ENCODE results near the gene MAP2K1.

Gene MAP2K1

DNA sequence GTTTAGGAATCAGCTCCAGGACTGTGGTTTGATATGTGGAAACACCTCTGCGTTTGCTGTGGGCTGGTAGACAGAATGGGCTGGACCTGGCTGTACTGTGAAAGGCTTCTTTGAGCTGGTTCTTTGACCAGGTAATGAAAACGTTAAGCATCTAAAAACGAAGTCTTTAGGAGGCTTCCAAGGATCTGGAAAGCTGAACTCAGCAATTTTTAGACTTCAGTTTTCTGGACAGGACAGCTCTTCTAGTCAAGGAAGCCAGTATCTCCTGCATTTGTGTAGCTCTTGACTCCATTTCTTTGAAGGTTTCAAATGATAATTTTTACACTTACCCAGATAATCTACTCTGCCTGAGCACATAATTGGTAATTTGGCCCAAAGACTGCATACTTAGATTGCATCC lies 25.5 kb downstream of the MAP2K1 start (continued):
- TF ChIP-seq GLIS2 (tag by site-specific recombination; IDR thresholded peaks at IDR 0.05), result no peak
- no peak for TF ChIP-seq ZFP69B (tag by site-specific recombination; IDR thresholded peaks at IDR 0.05)
- TF ChIP-seq, protein P1, sequence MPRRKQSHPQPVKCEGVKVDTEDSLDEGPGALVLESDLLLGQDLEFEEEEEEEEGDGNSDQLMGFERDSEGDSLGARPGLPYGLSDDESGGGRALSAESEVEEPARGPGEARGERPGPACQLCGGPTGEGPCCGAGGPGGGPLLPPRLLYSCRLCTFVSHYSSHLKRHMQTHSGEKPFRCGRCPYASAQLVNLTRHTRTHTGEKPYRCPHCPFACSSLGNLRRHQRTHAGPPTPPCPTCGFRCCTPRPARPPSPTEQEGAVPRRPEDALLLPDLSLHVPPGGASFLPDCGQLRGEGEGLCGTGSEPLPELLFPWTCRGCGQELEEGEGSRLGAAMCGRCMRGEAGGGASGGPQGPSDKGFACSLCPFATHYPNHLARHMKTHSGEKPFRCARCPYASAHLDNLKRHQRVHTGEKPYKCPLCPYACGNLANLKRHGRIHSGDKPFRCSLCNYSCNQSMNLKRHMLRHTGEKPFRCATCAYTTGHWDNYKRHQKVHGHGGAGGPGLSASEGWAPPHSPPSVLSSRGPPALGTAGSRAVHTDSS (tag by site-specific recombination; IDR thresholded peaks at IDR 0.05), result no peak
- TF ChIP-seq KLF7 (tag by site-specific recombination; IDR thresholded peaks at IDR 0.05; ENCODE audit: borderline replicate concordance), result no peak
- TF ChIP-seq ZNF239 (tag by site-specific recombination; IDR thresholded peaks at IDR 0.05), result no peak

DNA sequence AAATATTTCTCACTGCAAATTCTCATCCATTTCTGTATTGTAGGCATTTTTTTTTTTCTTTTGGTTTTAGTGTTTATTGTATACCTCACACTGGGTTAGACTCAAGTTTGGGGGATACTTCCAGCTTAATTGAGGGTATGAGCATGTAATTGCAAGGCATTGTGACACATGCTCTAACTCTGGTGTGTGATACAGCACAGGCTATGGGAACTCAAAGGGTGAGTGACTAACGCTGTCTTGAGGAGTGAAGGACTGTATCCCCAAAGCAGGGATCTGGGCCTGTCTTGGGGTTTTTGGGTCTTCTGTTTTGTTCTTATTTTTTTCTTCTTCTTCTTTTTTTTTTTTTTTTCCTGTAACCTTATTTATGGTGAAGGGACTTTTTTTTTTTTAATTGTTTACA lies 26.9 kb downstream of the MAP2K1 start:
- Histone ChIP-seq H3K36me3 (ENCODE audit: control insufficient read depth in 2 of 2, insufficient read depth in 1 of 2, low read length in 2 of 2) (no peaks in the 10 kb centered on the region), H3K9me3 (ENCODE audit: control insufficient read depth, insufficient read depth, low read depth, low read length) (peaks cover 4% of the 10 kb centered on the region; the same call in 1 of the 2 replicates), H3K27ac (ENCODE audit: extremely low read depth, low read depth, low read length) (no peak overlapping the region), H3K4me3 (ENCODE audit: low read depth, low read length) (no peak overlapping the region), H3K4me1 (ENCODE audit: control insufficient read depth, insufficient read depth, low read length) (peaks cover 18% of the 10 kb centered on the region)
- ChIA-PET CTCF (interaction anchor here (0.6 to 1.7 kb wide), 2 partner anchors 9 to 19 kb away, joined by 3 to 8 read pairs; no protein-coding TSS in a partner anchor), POLR2A (no interaction called here)
- TF ChIP-seq ZNF558 (tag by site-specific recombination; IDR thresholded peaks at IDR 0.05) (peak; percentile 76), ZBTB8A (tag by site-specific recombination; IDR thresholded peaks at IDR 0.05) (no peak)

DNA sequence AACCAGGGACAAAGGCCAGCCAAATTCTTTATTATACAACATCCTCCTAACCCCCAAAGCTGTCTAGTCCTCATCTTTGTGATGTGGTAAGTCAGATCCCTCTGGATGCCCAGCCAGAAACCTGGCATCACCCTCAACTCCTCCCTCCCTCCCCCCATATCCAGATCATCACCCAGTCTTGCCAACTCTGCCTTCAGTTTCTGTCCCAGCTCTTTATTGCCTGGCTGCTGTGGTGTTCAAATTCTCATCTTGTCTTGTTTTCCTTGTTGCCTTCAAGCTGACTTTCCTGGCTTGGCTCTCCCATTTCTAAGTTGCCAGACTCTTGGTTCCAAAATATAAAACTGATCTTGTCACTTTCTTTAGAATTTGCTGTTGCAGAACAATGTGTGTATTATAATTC lies 28.6 kb downstream of the MAP2K1 start:
- ChIA-PET POLR2A (no interaction called here), CTCF (interaction anchor here (0.6 to 0.8 kb wide), 2 partner anchors 11 to 44 kb away, joined by 4 to 5 read pairs; no protein-coding TSS in a partner anchor)
- TF ChIP-seq ZNF48 (tag by site-specific recombination; IDR thresholded peaks at IDR 0.05) (no peak), ZNF391 (tag by site-specific recombination; IDR thresholded peaks at IDR 0.05; ENCODE audit: borderline replicate concordance, low read depth) (no peak), ZNF830 (tag by site-specific recombination; IDR thresholded peaks at IDR 0.05; ENCODE audit: low read depth) (no peak), ZNF624 (tag by site-specific recombination; IDR thresholded peaks at IDR 0.05) (no peak), ZNF777 (tag by site-specific recombination; IDR thresholded peaks at IDR 0.05; ENCODE audit: borderline replicate concordance) (no peak)
- TF ChIP-seq, protein P2, sequence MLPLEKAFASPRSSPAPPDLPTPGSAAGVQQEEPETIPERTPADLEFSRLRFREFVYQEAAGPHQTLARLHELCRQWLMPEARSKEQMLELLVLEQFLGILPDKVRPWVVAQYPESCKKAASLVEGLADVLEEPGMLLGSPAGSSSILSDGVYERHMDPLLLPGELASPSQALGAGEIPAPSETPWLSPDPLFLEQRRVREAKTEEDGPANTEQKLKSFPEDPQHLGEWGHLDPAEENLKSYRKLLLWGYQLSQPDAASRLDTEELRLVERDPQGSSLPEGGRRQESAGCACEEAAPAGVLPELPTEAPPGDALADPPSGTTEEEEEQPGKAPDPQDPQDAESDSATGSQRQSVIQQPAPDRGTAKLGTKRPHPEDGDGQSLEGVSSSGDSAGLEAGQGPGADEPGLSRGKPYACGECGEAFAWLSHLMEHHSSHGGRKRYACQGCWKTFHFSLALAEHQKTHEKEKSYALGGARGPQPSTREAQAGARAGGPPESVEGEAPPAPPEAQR (tag by site-specific recombination; IDR thresholded peaks at IDR 0.05), result no peak
- H3K9me3 ChIP-seq (ENCODE audit: control insufficient read depth, insufficient read depth, low read depth, low read length), result peaks cover 4% of the 10 kb centered on the region; the same call in 1 of the 2 replicates
- no peaks in the 10 kb centered on the region for H3K36me3 ChIP-seq (ENCODE audit: control insufficient read depth in 2 of 2, insufficient read depth in 1 of 2, low read length in 2 of 2)
- H3K4me3 ChIP-seq (ENCODE audit: low read depth, low read length), result no peak overlapping the region
- peaks cover 6% of the 10 kb centered on the region; the same call in 1 of the 2 replicates for H3K4me1 ChIP-seq (ENCODE audit: control insufficient read depth, insufficient read depth, low read length)
- H3K27ac ChIP-seq (ENCODE audit: extremely low read depth, low read depth, low read length), result no peak overlapping the region

DNA sequence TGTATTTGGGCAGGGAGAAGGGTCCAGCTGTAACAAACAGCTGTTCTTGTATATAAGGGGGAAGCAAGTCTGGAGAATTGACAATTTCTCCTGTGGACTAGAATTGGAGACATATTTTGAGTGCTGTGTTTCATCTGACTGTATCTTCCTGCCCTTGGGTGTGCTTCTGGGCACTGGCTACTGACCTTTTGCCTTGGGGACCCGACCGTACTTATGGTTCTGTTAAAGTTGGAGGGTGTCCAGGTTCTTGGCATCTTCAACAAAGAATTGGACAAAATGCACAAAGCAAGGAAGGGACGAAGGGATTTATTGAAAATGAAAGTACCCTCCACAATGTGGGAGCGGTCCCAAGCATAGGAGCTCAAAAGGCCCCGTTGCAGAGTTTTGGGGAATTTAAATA lies 31.0 kb downstream of the MAP2K1 start:
- Histone ChIP-seq H3K4me3 (ENCODE audit: low read depth, low read length) (no peak overlapping the region), H3K27ac (ENCODE audit: extremely low read depth, low read depth, low read length) (no peak overlapping the region; the same call in 1 of the 2 replicates), H3K4me1 (ENCODE audit: control insufficient read depth, insufficient read depth, low read length) (peaks cover 6% of the 10 kb centered on the region; the same call in 1 of the 2 replicates), H3K9me3 (ENCODE audit: control insufficient read depth, insufficient read depth, low read depth, low read length) (peaks cover 4% of the 10 kb centered on the region; the same call in 1 of the 2 replicates), H3K36me3 (ENCODE audit: control insufficient read depth in 2 of 2, insufficient read depth in 1 of 2, low read length in 2 of 2) (no peaks in the 10 kb centered on the region)
- CTCF ChIA-PET, result interaction anchor here (0.9 kb wide), 1 partner anchor 30 kb away, joined by 3 read pairs; no protein-coding TSS in a partner anchor
- POLR2A ChIA-PET, result no interaction called here
- TF ChIP-seq ZNF24 (tag by site-specific recombination; IDR thresholded peaks at IDR 0.05) (no peak), ZNF248 (tag by site-specific recombination; IDR thresholded peaks at IDR 0.05) (no peak), ZNF830 (tag by site-specific recombination; IDR thresholded peaks at IDR 0.05; ENCODE audit: low read depth) (no peak), ZNF654 (tag by site-specific recombination; IDR thresholded peaks at IDR 0.05; ENCODE audit: low read depth) (no peak), ZBTB21 (tag by site-specific recombination; IDR thresholded peaks at IDR 0.05) (no peak), ZIC2 (tag by site-specific recombination; IDR thresholded peaks at IDR 0.05) (no peak), ZNF292 (tag by site-specific recombination; IDR thresholded peaks at IDR 0.05; ENCODE audit: borderline replicate concordance, low read depth) (no peak), OSR2 (tag by site-specific recombination; IDR thresholded peaks at IDR 0.05) (no peak), ZNF426 (tag by site-specific recombination; IDR thresholded peaks at IDR 0.05) (no peak), ZNF2 (tag by site-specific recombination; IDR thresholded peaks at IDR 0.05) (no peak), ZNF585B (tag by site-specific recombination; IDR thresholded peaks at IDR 0.05) (no peak), ZNF623 (tag by site-specific recombination; IDR thresholded peaks at IDR 0.05) (no peak), ZNF140 (tag by site-specific recombination; IDR thresholded peaks at IDR 0.05) (no peak)
- TF ChIP-seq, protein P3, sequence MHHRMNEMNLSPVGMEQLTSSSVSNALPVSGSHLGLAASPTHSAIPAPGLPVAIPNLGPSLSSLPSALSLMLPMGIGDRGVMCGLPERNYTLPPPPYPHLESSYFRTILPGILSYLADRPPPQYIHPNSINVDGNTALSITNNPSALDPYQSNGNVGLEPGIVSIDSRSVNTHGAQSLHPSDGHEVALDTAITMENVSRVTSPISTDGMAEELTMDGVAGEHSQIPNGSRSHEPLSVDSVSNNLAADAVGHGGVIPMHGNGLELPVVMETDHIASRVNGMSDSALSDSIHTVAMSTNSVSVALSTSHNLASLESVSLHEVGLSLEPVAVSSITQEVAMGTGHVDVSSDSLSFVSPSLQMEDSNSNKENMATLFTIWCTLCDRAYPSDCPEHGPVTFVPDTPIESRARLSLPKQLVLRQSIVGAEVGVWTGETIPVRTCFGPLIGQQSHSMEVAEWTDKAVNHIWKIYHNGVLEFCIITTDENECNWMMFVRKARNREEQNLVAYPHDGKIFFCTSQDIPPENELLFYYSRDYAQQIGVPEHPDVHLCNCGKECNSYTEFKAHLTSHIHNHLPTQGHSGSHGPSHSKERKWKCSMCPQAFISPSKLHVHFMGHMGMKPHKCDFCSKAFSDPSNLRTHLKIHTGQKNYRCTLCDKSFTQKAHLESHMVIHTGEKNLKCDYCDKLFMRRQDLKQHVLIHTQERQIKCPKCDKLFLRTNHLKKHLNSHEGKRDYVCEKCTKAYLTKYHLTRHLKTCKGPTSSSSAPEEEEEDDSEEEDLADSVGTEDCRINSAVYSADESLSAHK (tag by site-specific recombination; IDR thresholded peaks at IDR 0.05), result no peak
